Vagina (tissue), 2 donors: Measurements from ENCODE around the gene MEF2C. TPM values are rescaled to one million over a fixed set of nuclear protein-coding genes. Genes with fewer than 3 reads are reported as not detected.

Source experiments
- DNase-seq, 2 donors: peaks; one replicate each; pipeline ENCODE4 v3.0.0-alpha.2; 2017; ENCODE audit errors: extremely low spot score in 2 of 2
- H3K27ac ChIP-seq: fragments of 200-600 bp; sonication (generic); one replicate; pipeline ENCODE4 v1.5.1; 2019
- H3K27me3 ChIP-seq: fragments of 200-600 bp; sonication (generic); one replicate; pipeline ENCODE4 v1.5.1; 2019
- H3K36me3 ChIP-seq, 2 donors: fragments of 200-600 bp; sonication (generic); one replicate each; pipeline ENCODE4 v1.5.1; 2017 to 2019
- H3K4me1 ChIP-seq: fragments of 200-600 bp; sonication (generic); one replicate; pipeline ENCODE4 v1.5.1; 2019
- H3K4me3 ChIP-seq, 2 donors: fragments of 200-600 bp; sonication (generic); 1 replicate in 1 of 2; 2 replicates in 1 of 2; pipeline ENCODE4 v1.5.1; 2016 to 2019
- H3K9me3 ChIP-seq: fragments of 200-600 bp; sonication (generic); one replicate; pipeline ENCODE4 v1.5.1; 2019
- POLR2A ChIP-seq, 2 donors: fragments of 450-650 bp; IDR thresholded peaks; one replicate each; pipeline ENCODE4 v1.6.1; 2017; ENCODE audit warnings: antibody characterized with exemption in 2 of 2, mild to moderate bottlenecking in 2 of 2, moderate library complexity in 2 of 2
- POLR2AphosphoS5 ChIP-seq, 2 donors: sonication (generic); formaldehyde crosslinking; IDR thresholded peaks; one replicate each; pipeline ENCODE4 v1.9.0; 2017; ENCODE audit warnings: antibody characterized with exemption in 2 of 2, mild to moderate bottlenecking in 2 of 2, low read depth in 1 of 2; ENCODE audit not compliant: insufficient read depth in 1 of 2
- intact Hi-C: fragments of 100-400 bp; cut with DNase I; formaldehyde crosslinking; loops from one replicate; pipeline ENCODE4 v1.15.1; 2023
- total RNA-seq: library from RNA; depleted of rRNA; stranded (reverse); fragments of >200 nt; gene quantifications from one replicate; pipeline ENCODE4 v1.2.3, GENCODE V29; 2016
- TF ChIP-seq, protein P1 (sequence below), 3 experiments: fragments of 450-650 bp in 2 of 3; fragments of 200-600 bp in 1 of 3; sonication (generic) in 1 of 3; IDR thresholded peaks; one replicate each; pipeline ENCODE4 v1.5.1; 2017 to 2019; ENCODE audit warnings: antibody characterized with exemption in 3 of 3, mild to moderate bottlenecking in 2 of 3, moderate library complexity in 2 of 3

The MEF2C gene
- total RNA-seq, 1 donor from 2014 or later, result 22.3 TPM

DNA sequence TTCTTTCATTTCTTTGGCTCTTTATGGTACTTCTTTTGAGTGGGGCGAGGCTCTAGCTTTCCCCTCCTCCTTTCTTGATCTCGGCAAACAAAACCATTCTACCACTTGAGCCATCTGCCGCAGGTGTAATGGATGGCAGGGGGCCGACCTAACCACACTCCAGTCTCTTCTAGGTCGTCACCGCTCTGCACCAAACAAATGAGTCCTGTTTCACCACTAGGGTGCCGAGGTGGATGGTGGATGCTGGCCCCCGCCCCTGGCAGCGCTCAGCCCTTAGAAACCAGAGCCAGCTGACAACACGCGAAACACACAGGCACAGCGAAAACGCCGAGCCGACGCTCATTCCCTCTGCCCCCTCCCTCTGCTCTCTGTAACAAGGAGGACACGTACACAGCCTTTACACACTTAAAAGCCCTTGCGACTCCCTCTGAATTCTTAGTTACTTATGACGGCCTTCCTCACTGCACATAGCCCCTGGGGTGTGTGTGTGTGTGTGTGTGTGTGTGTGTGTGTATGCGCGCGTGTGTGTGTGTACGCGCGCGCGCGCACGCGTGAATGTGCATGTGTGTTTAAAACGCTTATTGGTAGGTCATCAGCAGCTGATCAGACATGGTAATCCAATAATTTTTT is 199.4 kb downstream of the MEF2C start:
- TF ChIP-seq, protein P1, sequence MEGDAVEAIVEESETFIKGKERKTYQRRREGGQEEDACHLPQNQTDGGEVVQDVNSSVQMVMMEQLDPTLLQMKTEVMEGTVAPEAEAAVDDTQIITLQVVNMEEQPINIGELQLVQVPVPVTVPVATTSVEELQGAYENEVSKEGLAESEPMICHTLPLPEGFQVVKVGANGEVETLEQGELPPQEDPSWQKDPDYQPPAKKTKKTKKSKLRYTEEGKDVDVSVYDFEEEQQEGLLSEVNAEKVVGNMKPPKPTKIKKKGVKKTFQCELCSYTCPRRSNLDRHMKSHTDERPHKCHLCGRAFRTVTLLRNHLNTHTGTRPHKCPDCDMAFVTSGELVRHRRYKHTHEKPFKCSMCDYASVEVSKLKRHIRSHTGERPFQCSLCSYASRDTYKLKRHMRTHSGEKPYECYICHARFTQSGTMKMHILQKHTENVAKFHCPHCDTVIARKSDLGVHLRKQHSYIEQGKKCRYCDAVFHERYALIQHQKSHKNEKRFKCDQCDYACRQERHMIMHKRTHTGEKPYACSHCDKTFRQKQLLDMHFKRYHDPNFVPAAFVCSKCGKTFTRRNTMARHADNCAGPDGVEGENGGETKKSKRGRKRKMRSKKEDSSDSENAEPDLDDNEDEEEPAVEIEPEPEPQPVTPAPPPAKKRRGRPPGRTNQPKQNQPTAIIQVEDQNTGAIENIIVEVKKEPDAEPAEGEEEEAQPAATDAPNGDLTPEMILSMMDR (IDR thresholded peaks at IDR 0.05), result no peak
- no peak for TF ChIP-seq POLR2AphosphoS5 (IDR thresholded peaks at IDR 0.05; ENCODE audit: insufficient read depth in 1 of 2, low read depth in 1 of 2)
- no peak for TF ChIP-seq POLR2A (IDR thresholded peaks at IDR 0.05)
- intact Hi-C loops, result loop anchor here (5.0 kb wide), 1 partner anchor 901 kb away; no protein-coding TSS in a partner anchor
- Histone ChIP-seq H3K4me3 (no peak overlapping the region), H3K27me3 (peaks cover 24% of the 10 kb centered on the region), H3K9me3 (no peaks in the 10 kb centered on the region), H3K36me3 (no peaks in the 10 kb centered on the region), H3K4me1 (peaks cover 13% of the 10 kb centered on the region), H3K27ac (no peak overlapping the region)
- DNase-seq, result no peak

DNA sequence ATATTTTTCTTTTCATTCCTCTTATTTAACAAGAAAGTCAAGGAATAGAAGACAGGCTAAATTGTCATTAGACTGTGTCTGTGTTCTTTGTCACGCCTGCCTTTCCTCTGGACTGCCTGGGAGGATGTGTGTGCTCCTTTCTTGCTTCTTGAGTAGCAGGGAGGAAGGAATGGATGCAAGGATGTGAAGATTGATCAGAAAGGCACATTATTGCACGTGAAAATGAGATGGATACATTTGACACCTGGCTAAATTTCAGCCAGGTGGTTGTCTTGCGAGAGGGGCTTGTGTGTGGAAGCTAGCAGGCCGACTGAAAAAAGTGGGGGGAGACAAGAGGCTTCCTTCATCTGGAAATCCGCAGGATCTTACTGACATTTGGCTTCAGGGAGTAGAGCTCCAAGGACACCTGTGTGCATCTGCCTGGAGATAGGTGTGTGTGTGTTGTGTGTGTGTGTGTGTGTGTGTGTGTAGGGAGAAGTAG is 200.1 kb downstream of the MEF2C start:
- Histone ChIP-seq H3K27ac (no peak overlapping the region), H3K4me3 (no peak overlapping the region), H3K9me3 (no peaks in the 10 kb centered on the region), H3K4me1 (peaks cover 13% of the 10 kb centered on the region), H3K27me3 (peaks cover 29% of the 10 kb centered on the region), H3K36me3 (no peaks in the 10 kb centered on the region)
- no peak for DNase-seq
- TF ChIP-seq, protein P1 (IDR thresholded peaks at IDR 0.05), result no peak
- TF ChIP-seq POLR2AphosphoS5 (IDR thresholded peaks at IDR 0.05; ENCODE audit: insufficient read depth in 1 of 2, low read depth in 1 of 2) (no peak), POLR2A (IDR thresholded peaks at IDR 0.05) (no peak)
- intact Hi-C loops, result loop anchor here (5.0 kb wide), 1 partner anchor 901 kb away; no protein-coding TSS in a partner anchor

- H3K36me3 ChIP-seq, result no peaks in the 10 kb centered on the region
- H3K27ac ChIP-seq, result no peak overlapping the region
- peaks cover 31% of the 10 kb centered on the region for H3K27me3 ChIP-seq
- H3K9me3 ChIP-seq, result no peaks in the 10 kb centered on the region
- peaks cover 13% of the 10 kb centered on the region for H3K4me1 ChIP-seq
- TF ChIP-seq, protein P1 (IDR thresholded peaks at IDR 0.05), result no peak
- TF ChIP-seq POLR2A (IDR thresholded peaks at IDR 0.05) (no peak), POLR2AphosphoS5 (IDR thresholded peaks at IDR 0.05; ENCODE audit: insufficient read depth in 1 of 2, low read depth in 1 of 2) (no peak)
- H3K4me3 ChIP-seq, result no peak overlapping the region
- no peak for DNase-seq
- intact Hi-C loops, result loop anchor here (5.0 kb wide), 1 partner anchor 900 kb away; no protein-coding TSS in a partner anchor
Observed at GRCh38 chr5:88682131-88682530, 200.9 kb downstream of the MEF2C start.

GRCh38 chr5:88681211-88681803 is 201.7 kb downstream of the MEF2C start:
- Histone ChIP-seq H3K4me1 (peaks cover 13% of the 10 kb centered on the region), H3K9me3 (no peaks in the 10 kb centered on the region), H3K36me3 (no peaks in the 10 kb centered on the region), H3K27me3 (peaks cover 26% of the 10 kb centered on the region), H3K27ac (no peak overlapping the region), H3K4me3 (no peak overlapping the region)
- no peak for DNase-seq
- intact Hi-C loops, result loop anchor here (5.0 kb wide), 1 partner anchor 899 kb away; no protein-coding TSS in a partner anchor
- TF ChIP-seq, protein P1 (IDR thresholded peaks at IDR 0.05), result no peak
- TF ChIP-seq POLR2AphosphoS5 (IDR thresholded peaks at IDR 0.05; ENCODE audit: insufficient read depth in 1 of 2, low read depth in 1 of 2) (no peak), POLR2A (IDR thresholded peaks at IDR 0.05) (no peak)
